T-helper 22 cell (primary cell): ENCODE measurements around the gene RBM19.
"Not testable (repeated sequence)": the region's sequence is repeated elsewhere in the genome, so short reads cannot be mapped to it uniquely, and the experiment has no call there.

Experiments used
- DNase-seq: peaks from one replicate; pipeline ENCODE4 v3.0.0-alpha.2; 2020; ENCODE audit warnings: low read depth

The RBM19 gene

DNA sequence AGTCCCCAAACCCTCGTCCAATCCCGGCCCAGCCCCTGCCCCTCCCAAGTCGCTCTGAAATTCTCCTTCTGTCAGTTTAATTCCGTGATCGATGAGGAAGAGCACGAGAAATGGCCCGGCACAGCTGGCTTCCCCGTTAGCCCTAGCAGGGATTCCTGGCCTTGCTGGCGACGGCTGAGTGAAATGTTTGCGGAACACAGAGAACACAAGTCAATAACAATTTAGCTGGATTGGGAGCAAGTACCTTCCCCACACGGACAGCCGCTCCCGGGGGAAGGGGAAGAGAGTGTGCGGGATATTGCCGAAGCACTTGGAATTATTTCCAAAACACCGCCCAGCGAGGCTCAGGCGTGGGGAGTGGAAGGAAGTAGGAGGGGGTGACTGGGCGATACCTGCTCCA, 134.6 kb downstream of the RBM19 start:
- DNase-seq: no peak

DNA sequence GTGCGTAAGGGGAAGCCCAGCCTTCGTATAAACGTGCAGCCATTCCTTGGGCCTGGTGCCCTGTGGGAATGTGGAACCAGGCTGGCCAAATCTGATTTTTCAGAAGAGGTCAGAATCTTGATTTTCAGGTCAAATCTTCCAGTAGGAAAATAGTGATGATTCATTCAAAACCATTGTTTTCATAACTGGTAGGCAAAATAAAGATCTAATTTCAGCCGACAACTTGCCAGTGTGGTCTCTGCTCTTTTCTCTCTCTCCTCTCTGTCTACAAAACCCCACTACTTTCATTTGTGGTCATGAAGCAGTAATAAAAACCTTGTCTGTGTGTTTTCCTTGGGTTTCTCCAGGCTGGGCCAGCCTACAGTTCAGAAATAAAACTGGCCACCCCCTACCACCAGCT, 135.1 kb downstream of the RBM19 start:
- no peak for DNase-seq

DNA sequence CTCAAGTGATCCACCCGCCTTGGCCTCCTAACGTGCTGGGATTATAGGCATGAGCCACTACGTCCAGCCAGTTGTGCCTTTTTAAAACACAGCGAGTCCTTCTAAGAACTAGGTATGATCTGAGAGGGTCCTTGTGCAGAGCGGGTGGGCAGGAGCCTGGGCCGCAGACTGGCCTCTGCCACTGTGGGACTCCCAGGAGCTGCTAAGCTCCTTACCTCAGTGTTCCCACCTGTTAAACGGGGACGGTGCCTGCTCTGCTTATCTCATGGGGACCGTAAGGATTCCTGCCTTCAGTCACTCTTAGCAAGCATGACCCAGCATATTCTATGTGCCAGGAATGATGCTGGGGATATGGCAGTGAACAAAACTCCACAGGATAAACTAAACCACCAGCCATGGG, 136.9 kb downstream of the RBM19 start:
- no peak for DNase-seq

DNA sequence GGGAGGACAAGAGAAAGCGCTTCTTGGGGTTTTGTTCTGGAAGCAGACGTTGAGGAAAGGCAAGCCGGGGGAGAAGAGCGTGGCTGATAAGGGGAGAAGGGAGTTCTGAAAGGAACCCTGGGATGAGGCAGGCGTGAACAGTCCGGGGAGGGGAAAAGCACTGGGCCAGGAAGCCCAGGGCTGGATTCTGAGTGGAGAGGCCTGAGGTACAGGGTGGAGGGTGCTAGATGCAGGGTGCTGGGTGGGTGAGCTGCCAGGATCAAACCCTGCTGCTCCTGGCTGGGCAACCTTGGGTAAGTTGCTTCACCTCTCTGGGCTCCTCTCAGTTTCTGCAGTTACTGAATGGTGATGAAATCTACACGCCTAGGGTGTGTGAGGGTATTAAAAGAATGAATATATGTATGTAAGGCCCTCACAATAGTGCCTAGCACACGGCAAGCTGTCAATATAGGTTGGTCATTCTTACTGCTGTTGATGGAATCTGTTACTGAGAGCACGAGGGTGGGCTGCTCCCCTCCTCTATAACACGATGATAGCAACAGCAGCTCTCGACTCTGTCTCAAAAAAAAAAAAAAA, 138.5 kb downstream of the RBM19 start:
- DNase-seq: no peak

DNA sequence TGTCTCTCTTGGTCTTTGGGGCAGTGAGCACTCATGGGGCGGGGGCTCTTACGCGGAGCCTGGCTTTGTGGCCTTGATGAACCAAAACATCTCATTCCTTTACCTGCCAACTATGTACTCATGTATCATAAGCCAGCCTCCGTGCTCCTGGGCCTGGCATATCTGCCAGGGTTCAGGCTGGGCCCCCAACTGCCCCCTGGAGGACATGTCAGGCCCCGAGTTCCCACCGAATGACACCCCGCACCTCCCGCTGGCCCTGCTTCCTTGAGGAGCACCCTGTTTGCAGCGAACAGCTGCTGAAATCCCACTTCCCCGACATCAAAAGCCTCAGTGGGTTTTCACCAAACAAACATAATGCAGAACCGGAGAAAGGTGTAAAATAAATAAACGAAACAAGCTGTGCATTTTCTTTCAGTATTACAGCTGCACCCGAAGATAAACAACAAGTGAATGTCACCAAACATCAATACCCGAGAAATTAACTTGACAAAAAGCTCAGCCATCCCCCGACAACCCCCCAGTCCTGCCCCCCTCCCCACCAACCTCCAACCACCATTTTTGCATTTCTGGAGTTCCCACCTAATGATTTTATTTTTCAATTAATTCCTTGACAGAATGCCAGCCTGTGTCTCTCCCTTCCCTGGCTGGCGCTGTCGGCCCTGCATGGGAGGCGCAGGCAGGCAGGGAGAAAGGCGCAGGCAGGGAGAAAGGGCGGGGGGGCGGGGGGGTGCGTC, 139.2 kb downstream of the RBM19 start:
- no peak for DNase-seq

DNA sequence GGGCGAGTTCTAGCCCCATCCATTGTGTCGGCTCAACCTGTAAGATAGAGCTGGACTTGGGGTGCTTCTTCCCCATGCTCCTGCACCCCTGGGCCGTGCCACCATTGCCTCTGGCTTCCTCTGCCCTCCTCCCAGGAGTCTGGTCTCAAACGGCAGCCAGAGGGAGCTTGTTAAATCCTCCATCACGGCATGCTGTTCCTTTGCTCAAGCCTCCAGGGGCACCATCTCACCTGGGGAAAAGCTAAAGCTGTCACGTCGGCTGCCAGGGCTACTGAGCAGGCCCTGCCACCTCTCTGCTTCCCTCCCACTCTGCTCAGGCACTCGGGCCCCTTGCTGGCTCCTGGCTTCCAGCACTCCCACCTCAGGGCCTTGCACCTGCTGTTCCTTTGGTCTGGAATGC, 140.4 kb downstream of the RBM19 start:
- DNase-seq: no peak

DNA sequence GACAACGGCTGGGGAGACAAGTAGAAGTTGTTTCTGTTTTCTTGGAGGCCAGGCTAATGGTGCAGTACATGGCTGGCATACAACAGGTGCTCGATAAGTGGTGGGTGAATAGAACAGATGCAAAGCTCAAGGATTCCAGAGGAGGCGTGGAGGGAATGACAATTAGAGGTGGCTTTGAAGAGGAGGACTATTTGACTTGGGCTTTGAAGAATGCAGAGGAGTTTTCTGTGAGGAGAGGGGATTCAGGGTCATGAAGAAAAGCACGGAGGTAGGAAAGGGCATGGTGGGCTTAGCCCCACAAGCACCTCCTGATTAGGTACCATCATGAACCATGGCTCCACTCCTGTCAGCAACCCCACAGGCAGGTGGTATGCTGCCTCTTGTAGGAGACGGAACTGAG, 142.3 kb downstream of the RBM19 start:
- no peak for DNase-seq

DNA sequence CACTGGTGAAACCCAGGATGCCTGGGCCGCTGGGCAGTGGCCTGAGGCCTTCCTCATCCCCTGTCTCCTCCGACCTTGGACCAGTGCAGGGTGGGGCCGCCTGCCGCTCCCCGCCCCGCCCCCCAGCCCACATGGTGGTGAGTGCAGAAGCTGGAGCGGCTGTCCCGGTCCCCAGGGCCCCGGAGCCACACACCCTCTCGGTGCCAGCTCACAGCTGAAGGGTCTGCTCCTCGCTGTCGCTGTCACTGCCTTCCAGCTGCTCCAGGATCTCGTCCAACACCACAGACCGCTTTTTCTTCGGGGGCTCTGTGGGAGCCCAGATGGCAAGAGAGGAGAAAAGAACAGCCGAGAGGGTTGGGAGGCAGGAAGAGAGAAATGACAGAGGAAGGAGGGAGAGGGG, 143.1 kb downstream of the RBM19 start:
- DNase-seq: no peak

DNA sequence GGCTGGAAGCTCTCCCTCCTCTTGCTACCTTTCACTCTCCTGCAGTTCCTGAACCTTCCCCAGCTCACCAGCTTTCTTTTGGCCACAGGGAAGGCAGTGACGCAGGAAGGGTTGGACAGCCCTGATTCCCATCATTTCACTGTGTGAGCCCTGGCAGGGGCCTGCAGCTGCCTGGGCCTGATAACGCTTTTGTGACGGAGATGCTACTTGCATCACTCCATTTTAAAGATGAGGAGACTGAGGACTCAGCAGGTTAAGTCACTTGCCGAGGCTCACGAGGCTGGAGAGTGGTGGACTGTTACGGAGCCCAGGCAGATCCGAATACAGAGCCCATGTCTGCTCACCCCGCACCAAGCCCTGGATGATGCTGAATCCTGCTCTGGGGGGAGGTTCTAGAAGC, 145.3 kb downstream of the RBM19 start:
- DNase-seq: no peak

DNA sequence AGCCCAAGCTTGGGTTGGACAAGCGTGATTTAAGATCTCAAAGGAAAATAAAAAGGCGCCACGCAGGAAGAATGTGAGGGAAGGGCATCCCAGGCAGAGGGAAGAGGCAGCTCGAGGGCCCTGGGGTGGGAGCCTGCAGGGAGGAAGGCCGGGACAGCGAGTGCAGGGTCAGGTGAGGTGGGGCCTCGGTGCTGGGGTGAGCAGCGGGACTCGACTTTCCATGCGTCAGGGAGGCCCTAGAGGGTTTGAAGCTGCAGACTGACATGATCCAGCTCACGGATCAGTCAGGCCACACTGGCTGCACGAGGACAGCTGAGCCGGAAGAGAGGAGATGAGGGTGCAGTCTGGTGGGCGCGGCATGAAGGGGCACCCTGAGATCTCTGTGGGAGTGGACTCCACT, 145.8 kb downstream of the RBM19 start:
- no peak for DNase-seq

DNA sequence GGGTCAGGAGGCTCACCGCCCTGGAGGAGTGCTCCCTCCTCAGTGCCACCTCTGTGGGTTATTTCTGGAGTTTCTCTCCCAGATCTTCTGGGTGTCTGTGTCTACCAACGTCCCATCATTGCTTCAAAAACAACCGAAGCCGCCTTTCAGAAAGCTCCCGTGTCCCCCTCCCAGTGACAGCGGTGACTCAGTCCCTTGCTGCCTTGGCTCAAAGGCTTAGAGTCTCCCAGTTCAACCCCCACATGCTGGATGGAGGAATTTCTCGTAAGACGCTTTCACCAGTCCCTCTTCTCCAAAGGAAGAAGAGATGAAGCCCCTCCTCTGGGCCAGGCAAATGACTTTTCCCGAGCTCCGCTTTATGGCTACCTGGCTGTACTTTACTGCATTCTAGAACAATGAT, 146.6 kb downstream of the RBM19 start:
- DNase-seq: no peak

DNA sequence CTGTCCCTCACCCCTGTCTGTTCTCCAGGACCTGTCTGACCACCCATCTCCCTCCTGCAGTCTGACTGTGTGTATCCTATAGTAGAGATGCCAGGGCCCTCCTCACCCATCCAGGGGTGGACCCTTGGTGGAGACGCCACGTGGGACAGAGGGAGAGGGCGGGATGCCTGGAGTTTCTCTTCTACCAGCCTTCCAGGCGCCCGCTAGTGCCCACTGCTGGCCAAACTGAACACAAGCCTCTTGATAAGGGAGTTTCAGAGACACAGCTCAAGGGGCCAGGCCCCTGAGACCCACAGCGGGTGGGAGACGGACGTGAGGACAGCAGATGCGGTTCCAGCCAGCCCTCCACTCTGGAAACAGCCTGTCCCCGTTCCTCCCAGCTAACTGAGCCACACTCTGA, 147.3 kb downstream of the RBM19 start:
- DNase-seq: no peak

DNA sequence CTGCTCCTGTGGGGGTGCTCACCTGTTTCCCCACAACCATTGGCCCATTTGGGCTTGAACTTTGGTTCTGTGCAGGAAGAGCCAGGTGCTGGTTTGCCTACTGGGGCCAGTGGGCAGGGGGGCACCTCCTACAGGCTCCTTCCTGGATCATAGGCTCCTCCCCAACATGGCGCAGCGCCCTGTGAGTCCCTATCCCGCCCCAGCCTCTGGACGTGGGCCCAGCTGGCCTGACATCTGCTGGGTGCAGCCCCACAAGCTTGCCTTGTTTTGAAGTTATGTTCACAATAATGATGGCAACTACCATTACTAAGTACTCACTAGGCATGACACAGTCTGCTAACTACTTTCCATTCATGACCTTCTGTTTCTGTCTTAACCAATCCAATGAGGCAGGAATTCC, 147.8 kb downstream of the RBM19 start:
- no peak for DNase-seq

DNA sequence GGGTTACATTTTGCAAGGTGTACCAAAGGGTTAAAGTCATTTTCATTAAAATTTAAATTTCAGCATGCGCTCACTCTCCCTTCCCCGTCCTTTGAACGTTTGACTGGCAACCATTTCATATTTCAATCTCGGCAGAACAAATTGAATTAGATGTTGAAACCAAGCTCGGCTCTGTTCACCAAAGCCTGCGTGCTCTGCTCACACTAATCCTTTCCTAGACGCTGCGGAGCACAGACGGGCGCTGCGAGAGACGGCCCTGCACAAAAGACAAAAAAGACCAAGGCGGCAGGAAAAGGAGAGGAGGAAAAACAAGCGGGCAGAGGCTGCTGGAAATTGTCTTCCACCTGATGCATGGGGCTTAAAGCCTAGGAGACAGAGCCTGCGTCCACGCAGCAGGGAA, 149.3 kb downstream of the RBM19 start:
- DNase-seq: no peak

DNA sequence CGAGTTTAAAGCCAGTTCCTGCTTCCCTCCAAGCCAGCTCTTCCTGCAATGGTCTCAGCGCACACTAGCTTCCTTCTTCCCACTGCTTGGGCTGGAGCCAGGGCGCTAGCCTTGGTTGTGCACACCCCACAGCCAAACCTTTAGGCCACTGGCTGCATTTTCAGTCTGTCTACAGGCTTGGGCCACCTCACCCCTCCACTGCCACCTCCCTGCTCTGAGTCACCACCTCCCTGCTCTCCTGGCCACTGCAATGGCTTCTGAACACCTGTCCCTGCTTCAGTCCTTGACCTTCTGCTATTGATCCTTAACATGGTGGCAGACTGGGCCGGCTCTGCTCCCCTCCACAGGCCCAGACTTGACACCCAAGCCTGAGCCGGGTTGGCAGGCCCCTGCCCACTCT, 151.1 kb downstream of the RBM19 start:
- no peak for DNase-seq

DNA sequence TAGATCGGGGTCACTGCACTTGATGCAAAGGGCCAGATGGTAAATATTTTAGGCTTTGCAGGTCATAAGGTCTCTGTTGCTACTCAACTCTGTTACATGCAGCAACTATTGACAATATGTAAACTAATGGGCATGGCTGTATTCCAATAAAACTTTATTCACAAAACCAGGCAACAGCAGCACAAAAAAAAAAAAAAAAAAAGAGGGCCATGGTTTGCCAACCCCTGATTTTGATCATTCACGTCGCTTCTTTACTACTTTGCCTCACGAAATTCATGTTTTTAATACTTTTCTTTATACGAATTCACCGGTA, 152.9 kb downstream of the RBM19 start:
- no peak for DNase-seq

DNA sequence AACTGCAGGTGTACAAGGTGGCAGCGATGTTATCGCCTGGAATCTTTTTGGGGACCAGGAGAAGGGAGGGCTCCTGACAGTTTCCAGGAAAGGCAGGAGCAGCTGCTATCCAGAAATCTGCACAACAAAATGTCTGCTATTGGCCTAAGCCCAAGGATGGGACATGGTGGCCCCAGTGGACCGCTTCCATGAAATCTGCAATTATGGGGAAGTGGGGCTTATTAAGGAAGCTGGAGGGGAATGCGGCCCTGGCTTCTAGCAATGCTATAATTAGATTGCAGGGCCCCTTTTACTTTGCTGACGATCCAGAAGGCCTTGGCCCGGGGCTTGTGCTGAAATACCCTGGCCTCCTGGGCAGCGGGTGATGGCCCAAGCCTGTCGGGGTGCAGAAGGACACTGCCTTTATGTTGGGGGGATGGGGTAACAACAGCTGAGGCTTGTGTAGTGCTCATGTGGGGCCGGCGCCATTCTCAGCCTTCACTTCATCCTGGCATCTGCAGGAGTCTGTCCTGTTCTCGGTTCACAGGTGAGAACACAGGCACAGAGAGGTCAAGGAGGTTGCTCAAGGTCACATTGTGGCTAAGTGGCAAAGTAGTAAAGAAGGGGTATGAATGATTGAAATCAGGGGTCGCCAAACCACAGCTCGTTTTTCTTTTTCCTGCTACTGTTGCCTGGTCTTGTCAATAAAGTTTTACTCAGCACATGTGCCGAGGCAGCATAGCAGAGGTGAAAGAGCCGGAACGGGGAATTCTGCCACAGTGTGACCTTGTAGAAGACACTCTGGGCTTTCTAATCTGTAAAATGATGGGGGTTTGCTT, 153.5 kb downstream of the RBM19 start:
- DNase-seq: no peak

DNA sequence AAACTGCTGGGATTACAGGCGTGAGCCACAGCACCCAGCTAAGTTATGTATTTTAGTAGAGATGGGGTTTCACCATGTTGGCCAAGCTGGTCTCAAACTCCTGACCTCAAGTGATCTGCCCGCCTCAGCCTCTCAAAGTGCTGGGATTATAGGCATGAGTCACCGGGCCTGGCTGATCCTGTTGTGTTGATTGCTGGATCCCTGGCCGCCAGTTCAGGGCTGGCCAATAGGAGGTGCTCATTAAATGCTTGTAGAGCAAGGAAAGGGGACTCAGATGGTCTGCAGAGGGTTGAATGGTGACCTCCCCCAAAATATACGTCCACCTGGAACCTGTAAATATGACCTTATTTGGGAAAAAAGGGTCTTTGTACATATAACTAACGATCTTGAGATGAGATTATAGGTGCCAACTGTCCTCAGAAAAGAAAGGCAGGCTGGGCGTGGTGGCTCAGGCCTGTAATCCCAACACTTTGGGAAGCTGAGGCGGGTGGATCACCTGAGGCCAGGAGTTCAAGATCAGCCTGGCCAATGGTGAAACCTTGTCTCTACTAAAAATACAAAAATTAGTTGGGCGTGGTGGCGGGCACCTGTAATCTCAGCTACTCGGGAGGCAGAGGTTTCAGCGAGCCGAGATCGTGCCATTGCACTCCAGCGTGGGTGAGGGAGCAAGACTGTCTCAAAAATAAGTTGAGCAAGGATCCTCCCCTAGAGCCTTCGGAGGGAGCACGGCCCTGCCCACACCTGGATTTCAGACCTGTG, 156.5 kb downstream of the RBM19 start:
- DNase-seq: not testable (repeated sequence)

DNA sequence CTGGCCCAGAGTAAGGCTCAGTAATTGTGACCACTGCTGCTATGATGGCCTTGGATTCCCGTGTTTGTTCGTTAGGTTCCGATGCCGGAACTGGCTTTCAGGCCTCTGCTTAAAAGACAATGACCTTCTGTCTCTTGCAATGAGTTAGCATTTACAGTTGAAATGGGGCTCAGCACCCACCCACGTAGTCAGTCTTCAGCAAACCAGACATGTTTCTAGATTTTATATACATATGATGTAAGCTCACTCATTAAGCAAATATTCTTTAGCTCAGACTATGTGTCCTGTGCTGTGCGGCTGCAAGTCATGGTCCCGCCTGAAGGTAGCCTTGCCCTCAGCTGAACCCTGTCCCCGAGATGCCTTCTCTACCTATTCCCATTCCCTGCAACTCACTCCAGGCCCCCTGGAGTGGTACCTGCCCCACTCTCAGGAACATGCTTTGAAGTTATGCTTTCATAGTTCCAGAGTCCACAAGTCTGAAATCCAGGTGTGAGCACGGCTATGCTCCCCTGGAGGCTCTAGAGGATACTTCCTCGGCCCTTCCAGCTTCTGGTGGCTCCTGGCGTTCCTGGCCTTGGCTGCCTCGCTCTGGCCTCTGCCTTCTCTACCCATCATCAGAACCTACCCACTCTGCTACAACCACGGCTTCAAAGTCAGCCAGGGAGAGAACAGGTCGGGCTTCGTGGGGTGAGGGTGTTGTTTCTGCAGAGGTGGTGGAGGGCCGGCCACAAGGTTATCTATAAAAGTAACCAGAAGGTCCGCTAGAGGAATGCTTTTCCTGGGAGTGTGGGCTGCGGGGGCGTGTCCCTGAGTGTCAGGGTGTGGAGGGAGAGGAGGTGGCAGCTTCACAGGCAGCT, 157.8 kb downstream of the RBM19 start:
- DNase-seq: no peak

DNA sequence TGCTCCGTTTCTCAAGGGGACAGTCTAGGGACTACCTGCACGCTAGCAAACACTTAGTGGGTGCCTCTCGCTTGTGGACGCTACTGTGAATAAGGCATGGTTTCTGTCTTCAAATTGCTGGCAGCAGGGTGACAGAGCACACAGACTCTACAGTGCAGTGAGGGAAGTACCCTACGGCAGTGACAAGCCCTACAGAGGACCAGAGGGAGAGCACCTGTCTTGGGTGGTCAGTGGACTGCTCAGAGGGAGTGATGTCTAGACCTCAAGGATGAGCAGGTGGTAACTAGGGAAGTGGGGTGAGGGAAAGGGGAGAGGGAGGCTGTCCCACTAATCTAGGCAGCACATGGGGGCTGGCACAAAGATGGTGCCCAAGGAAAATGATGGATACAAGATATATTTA, 160.5 kb downstream of the RBM19 start:
- no peak for DNase-seq

DNA sequence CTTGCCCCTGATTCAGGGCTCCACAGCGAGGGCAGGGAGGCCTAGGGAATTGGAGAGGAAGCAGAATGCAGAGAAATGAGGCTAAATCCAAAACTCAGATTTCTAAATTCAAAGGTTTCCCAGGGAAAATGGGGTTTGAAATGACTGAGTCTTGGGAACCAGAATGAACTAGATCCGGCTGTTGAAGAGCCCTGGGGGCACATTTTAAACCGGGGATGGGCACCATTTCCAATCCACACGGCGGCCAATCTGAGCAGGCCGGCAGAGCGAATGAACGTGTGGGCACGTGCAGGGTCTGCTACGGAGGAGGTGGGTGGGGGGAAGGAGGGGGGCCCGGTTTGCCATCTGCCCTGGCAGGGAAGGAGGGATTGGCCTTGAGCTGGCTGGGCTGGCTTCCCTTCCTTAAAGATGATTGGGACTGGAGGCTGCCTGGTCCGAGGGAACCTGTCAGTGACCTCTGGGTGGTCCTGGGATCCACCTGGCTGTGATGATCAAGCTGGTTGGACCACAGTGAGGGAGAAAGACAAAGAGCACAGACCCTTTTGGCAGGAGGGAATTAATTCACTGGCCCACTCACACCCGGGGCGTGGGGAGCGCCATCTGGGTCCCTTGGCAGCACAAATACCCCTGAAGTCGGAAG, 161.0 kb downstream of the RBM19 start:
- DNase-seq: no peak
